Endothelial cell of umbilical vein (primary cell): ENCODE data around the gene FOXO1. TPM values are rescaled to one million over a fixed set of nuclear protein-coding genes. Genes with fewer than 3 reads are reported as not detected.

ENCODE experiments used
- BruUV-seq: library from RNA; stranded (reverse); fragments of 400-500 nt; replicated peaks from 2 replicates; lab custom pipeline; 2021; lab: Mats Ljungman, UMichigan
- CTCF ChIA-PET: fragments of 300-600, 350-600 bp; sonication (Branson Sonifier 250); formaldehyde crosslinking; loops from one replicate; lab custom pipeline; 2021; ENCODE audit warnings: antibody characterized with exemption, inconsistent platforms; lab: Charles Lee
- POLR2A ChIA-PET: fragments of 300-600, 350-600 bp; sonication (Branson Sonifier 250); formaldehyde crosslinking; loops from one replicate; lab custom pipeline; 2021; ENCODE audit warnings: antibody characterized with exemption, inconsistent platforms; lab: Charles Lee
- DNase-seq: peaks from one replicate; pipeline ENCODE4 v3.0.0-alpha.2; 2011; ENCODE audit warnings: low read depth, low spot score
- FAIRE-seq: peaks from 2 replicates; lab custom pipeline; 2011; peaks lifted over from hg19 to GRCh38; lab: Jason Lieb, UNC
- H2AFZ ChIP-seq: 2 replicates; pipeline ENCODE4 v1.6.0; 2012; ENCODE audit warnings: low read depth, low read length, control low read depth, inconsistent platforms
- H3K27ac ChIP-seq: 2 replicates; pipeline ENCODE4 v1.5.1; 2011; ENCODE audit warnings: low read depth, mild to moderate bottlenecking, control low read depth, low read length, moderate library complexity; ENCODE audit not compliant: insufficient read depth
- H3K27me3 ChIP-seq, 2 experiments: 2 replicates each; pipeline versions ENCODE4 v1.6.0 to v1.6.1; 2011; ENCODE audit warnings: low read length in 2 of 2, mixed read lengths in 1 of 2; ENCODE audit not compliant: control insufficient read depth in 2 of 2, insufficient read depth in 2 of 2
- H3K36me3 ChIP-seq, 2 experiments: 2 replicates in 1 of 2; 3 replicates in 1 of 2; pipeline ENCODE4 v1.5.1; 2011; ENCODE audit warnings: low read length in 2 of 2, mild to moderate bottlenecking in 1 of 2, moderate library complexity in 1 of 2; ENCODE audit not compliant: control insufficient read depth in 2 of 2, insufficient read depth in 2 of 2; ENCODE audit errors: extremely low read depth in 1 of 2
- H3K4me1 ChIP-seq: 3 replicates; pipeline ENCODE4 v1.5.1; 2011; ENCODE audit warnings: mild to moderate bottlenecking, low read length; ENCODE audit not compliant: control insufficient read depth, insufficient read depth; ENCODE audit errors: extremely low read depth
- H3K4me2 ChIP-seq: 2 replicates; pipeline ENCODE4 v1.6.1; 2011; ENCODE audit warnings: low read length, control low read depth, mixed read lengths; ENCODE audit not compliant: insufficient read depth
- H3K4me3 ChIP-seq, 3 experiments: fragments of 200-600 bp in 1 of 3; sonication (generic), shearing (Covaris generic) in 1 of 3; replicated peaks in 1 of 3; 2 replicates each; pipeline ENCODE4 v1.5.1; 2011 to 2016; ENCODE audit warnings: control low read depth in 3 of 3, low read length in 3 of 3, mild to moderate bottlenecking in 2 of 3, inconsistent platforms in 1 of 3, low read depth in 1 of 3, moderate library complexity in 1 of 3; ENCODE audit not compliant: insufficient read depth in 1 of 3
- H3K79me2 ChIP-seq: 2 replicates; pipeline ENCODE4 v1.6.0; 2012; ENCODE audit warnings: low read length, inconsistent platforms; ENCODE audit not compliant: control insufficient read depth, insufficient read depth
- H3K9ac ChIP-seq: replicated peaks from 2 replicates; pipeline ENCODE3; 2011; ENCODE audit warnings: low read length, control low read depth; ENCODE audit not compliant: insufficient read depth; ENCODE audit errors: extremely low read depth
- H3K9me1 ChIP-seq: replicated peaks from 3 replicates; pipeline ENCODE4 v1.6.0; 2011; ENCODE audit warnings: mild to moderate bottlenecking, low read length; ENCODE audit not compliant: control insufficient read depth, insufficient read depth; ENCODE audit errors: extremely low read depth
- H3K9me3 ChIP-seq: replicated peaks from 2 replicates; pipeline ENCODE4 v1.5.1; 2012; ENCODE audit warnings: low read length, inconsistent platforms; ENCODE audit not compliant: control insufficient read depth, insufficient read depth
- H4K20me1 ChIP-seq: replicated peaks from 2 replicates; pipeline ENCODE3; 2011; ENCODE audit warnings: mild to moderate bottlenecking, low read length; ENCODE audit not compliant: control insufficient read depth, insufficient read depth; ENCODE audit errors: extremely low read depth
- CTCF ChIP-seq, 2 donors: IDR thresholded peaks; 1 replicate in 1 of 2; 2 replicates in 1 of 2; pipeline ENCODE4 v1.5.1; 2011; ENCODE audit warnings: low read length in 2 of 2, mild to moderate bottlenecking in 2 of 2, moderate library complexity in 2 of 2, control low read depth in 1 of 2, inconsistent platforms in 1 of 2, low read depth in 1 of 2; ENCODE audit not compliant: insufficient read depth in 1 of 2; ENCODE audit errors: extremely low read depth in 1 of 2
- EZH2 ChIP-seq: IDR thresholded peaks from 2 replicates; pipeline ENCODE4 v1.6.1; 2012; ENCODE audit warnings: borderline replicate concordance, low read depth, mild to moderate bottlenecking, moderate library complexity, low read length, inconsistent platforms; ENCODE audit not compliant: severe bottlenecking
- FOS ChIP-seq: IDR thresholded peaks from 2 replicates; pipeline ENCODE4 v1.6.1; 2011; ENCODE audit warnings: mild to moderate bottlenecking, low read length, moderate library complexity, borderline replicate concordance; ENCODE audit not compliant: insufficient read depth
- GATA2 ChIP-seq: IDR thresholded peaks from 2 replicates; pipeline ENCODE4 v1.7.0; 2011; ENCODE audit warnings: low read depth, mild to moderate bottlenecking, moderate library complexity, mixed read lengths, low read length; ENCODE audit not compliant: insufficient read length, insufficient read depth
- JUN ChIP-seq: IDR thresholded peaks from 2 replicates; pipeline ENCODE4 v1.6.1; 2011; ENCODE audit warnings: borderline replicate concordance, low read depth; ENCODE audit not compliant: insufficient read length, insufficient read depth
- MAX ChIP-seq: IDR thresholded peaks from 2 replicates; pipeline ENCODE4 v1.6.1; 2011; ENCODE audit not compliant: insufficient read depth, insufficient read length
- MYC ChIP-seq: IDR thresholded peaks from one replicate; pipeline ENCODE4 v1.6.1; 2011; ENCODE audit warnings: mild to moderate bottlenecking, low read depth, low read length
- POLR2A ChIP-seq: IDR thresholded peaks from 2 replicates; pipeline ENCODE4 v1.6.1; 2012; ENCODE audit warnings: low read depth, mild to moderate bottlenecking, control low read depth, low read length
- POLR2AphosphoS5 ChIP-seq: IDR thresholded peaks from 2 replicates; pipeline ENCODE4 v1.6.1; 2012; ENCODE audit warnings: low read depth, mild to moderate bottlenecking, control low read depth, low read length, moderate library complexity; ENCODE audit not compliant: insufficient read depth
- dilution Hi-C: fragments of 300-500 bp; cut with MboI; formaldehyde crosslinking; loops from one replicate; pipeline ENCODE4 v1.15.0; 2019; ENCODE audit warnings: low sequenced_read_pairs; ENCODE audit not compliant: extremely low pct_ligation_motif_present
- intact Hi-C: fragments of 100-400 bp; cut with micrococcal nuclease; formaldehyde crosslinking; loops from one replicate; pipeline ENCODE4 v1.10.0; 2022
- polyA plus RNA-seq, 4 experiments: library from polyadenylated mRNA; depleted of rRNA in 3 of 4; stranded (reverse) in 3 of 4; unstranded in 1 of 4; fragments of >200 nt; gene quantifications; 2 replicates each; pipeline versions ENCODE4 v1.2.1 to v1.2.3, GENCODE V29; 2011 to 2012; ENCODE audit warnings: missing spikeins in 1 of 4
- total RNA-seq: library from RNA; stranded (reverse); gene quantifications from 2 replicates; pipeline ENCODE4 v1.2.3, GENCODE V29; 2021

Gene FOXO1
- total and polyA plus RNA-seq, 2 donors (not counting 3 experiments of a cell fraction or from before 2014, with no cell fraction given), result 44.7 to 48.5 TPM

GRCh38 chr13:40579535-40579934 is 86.9 kb downstream of the FOXO1 start:
- Histone ChIP-seq H3K36me3 (peaks cover 0 to 4% of the 10 kb centered on the region in 2 experiments), H3K4me3 (no peak overlapping the region), H4K20me1 (no peaks in the 10 kb centered on the region), H3K27ac (no peak overlapping the region), H2AFZ (no peak overlapping the region), H3K9ac (no peak overlapping the region), H3K79me2 (peaks cover 97% of the 10 kb centered on the region), H3K4me2 (no peak overlapping the region), H3K4me1 (peaks cover 39% of the 10 kb centered on the region), H3K27me3 (no peaks in the 10 kb centered on the region), H3K9me3 (no peaks in the 10 kb centered on the region), H3K9me1 (no peaks in the 10 kb centered on the region)
- DNase-seq (no peak), FAIRE-seq (no peak)
- dilution Hi-C loops (no loop called here), intact Hi-C loops (no loop called here)
- BruUV-seq, result no TSS peak
- CTCF ChIA-PET, result interaction anchor here (1.3 to 1.5 kb wide), 2 partner anchors 13 to 17 kb away, joined by 3 read pairs; no protein-coding TSS in a partner anchor
- no peak for TF ChIP-seq POLR2AphosphoS5
- TF ChIP-seq MAX, result no peak
- TF ChIP-seq JUN, result no peak
- TF ChIP-seq CTCF (IDR thresholded peaks at IDR 0.05; ENCODE audit: extremely low read depth in 1 of 2, insufficient read depth in 1 of 2, low read depth in 1 of 2, low read length in 2 of 2), result no peak
- TF ChIP-seq POLR2A, result no peak
- TF ChIP-seq MYC, result no peak
- no peak for TF ChIP-seq EZH2
- no peak for TF ChIP-seq GATA2
- TF ChIP-seq FOS, result no peak
- POLR2A ChIA-PET, result interaction anchor here (0.5 kb wide), 1 partner anchor 1291 kb away, joined by 5 read pairs; no protein-coding TSS in a partner anchor
